GM19395 (cell line): ENCODE data around the gene CMC4.

Experiments used
- ATAC-seq: cut with Tn5 transposase; IDR thresholded peaks from one replicate; pipeline ENCODE4 v1.9.1; 2021; ENCODE audit warnings: mild to moderate bottlenecking, moderate library complexity; ENCODE audit not compliant: unreplicated experiment

The CMC4 gene, protein sequence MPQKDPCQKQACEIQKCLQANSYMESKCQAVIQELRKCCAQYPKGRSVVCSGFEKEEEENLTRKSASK

DNA sequence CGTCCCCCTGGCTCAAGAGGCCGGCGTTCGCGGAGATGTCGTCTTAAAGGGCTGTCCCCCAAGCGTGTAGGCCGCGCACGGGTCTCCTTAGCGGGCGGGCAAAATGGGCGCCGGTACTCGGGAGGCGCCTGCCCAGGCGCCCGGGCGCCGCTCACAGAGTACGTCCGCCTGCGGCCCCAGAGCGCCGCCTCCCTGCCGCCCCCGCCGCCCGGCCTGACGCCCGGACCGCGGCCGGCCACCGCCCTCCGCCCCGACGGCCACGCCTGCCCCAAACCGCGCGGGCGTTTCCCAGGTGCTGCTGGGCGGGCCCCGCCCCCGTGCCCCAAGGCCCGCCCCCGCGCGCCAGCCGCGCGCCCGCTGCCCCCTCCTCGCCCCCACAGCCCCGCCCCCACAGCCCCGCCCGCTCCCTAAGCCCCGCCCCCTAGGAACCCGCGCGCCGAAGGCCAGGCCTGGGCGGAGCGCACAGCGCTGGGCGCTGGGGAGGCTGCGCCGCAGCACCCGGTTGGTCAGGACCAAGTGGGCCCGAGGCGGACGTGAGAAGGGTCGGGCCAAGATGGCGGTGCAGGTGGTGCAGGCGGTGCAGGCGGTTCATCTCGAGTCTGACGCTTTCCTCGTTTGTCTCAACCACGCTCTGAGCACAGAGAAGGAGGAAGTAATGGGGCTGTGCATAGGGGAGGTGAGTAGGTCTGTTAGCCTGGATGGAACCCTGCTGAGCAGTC, at the start of gene CMC4, which contains the start of the genes BRCC3 and MTCP1:
TSS of gene CMC4 (minus strand) at position 162 of the 719 bp plus-strand sequence. CDS start 7,113 bp downstream, outside the sequence.
TSS of gene BRCC3 (plus strand) at position 534 of the 719 bp plus-strand sequence. CDS start at position 554, 20 bp downstream.
TSS of gene MTCP1 (minus strand) at position 162 of the 719 bp plus-strand sequence. CDS start 5,126 bp downstream, outside the sequence.
- peak; percentile 76 for ATAC-seq

DNA sequence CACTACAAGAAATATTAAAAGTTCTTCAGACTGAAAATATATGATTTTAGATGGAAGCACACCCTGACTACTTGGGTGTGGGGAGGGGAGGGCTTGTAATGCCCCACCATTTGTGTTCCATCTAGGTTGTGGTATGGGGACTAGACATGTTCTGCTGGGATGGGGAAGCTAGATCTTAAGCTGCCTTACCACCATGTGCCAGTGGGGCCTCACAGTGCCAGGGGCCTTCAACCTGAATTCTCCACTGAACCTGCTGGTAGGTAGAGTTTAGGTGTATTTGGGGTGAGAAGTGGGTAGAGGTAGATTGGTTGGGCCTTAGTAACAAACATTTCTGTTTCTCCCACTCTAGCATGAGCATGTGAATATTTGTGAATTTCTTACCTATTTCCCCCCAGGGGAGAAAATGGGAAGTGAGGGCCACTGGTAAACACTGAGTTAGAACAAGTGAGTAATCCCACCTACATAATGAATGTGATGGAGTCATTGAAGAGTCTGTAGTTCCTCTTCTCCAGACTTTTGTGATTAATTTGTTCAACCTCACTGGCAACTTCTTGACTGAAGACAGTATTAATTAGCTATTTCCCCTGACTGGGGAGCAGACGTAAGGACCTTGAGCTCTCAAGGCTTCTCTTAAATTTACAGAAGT, 44.4 kb upstream of the CMC4 start:
- no peak for ATAC-seq

DNA sequence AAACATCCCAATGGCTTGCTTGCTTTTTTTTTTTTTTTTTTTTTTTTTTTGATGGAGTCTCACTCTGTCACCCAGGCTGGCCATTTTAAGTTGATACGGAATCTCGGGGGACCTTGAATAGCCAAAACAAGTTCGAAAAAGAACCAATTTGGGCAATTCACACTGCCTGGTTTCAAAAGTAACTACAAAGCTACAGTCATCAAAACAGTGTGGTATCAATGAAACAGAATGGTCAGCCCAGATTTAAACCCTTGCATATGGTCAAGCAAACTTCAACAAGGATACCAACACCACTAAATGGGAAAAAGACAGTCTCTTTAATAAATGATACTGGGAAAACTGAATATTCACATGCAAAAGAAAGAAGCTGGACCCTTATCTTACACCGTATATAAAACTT, 42.2 kb upstream of the CMC4 start:
- no peak for ATAC-seq

DNA sequence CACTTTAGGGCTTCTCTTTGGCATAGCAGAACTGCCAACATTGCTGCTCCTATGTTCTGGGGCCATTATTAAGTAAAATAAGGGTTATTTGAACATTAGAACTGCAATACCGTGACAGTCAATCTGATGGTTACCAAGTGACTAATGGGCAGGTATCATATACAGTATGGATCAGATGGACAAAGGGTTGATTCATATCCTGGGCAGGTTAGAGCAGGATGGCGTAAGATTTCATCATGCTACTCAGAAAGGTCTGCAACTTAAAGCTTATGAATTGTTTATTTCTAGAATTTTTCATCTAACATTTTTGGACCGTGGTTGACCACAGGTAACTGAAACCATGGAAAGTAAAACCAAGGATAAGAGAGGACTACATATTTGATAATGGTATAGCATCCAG, 41.2 kb upstream of the CMC4 start:
- no peak for ATAC-seq

DNA sequence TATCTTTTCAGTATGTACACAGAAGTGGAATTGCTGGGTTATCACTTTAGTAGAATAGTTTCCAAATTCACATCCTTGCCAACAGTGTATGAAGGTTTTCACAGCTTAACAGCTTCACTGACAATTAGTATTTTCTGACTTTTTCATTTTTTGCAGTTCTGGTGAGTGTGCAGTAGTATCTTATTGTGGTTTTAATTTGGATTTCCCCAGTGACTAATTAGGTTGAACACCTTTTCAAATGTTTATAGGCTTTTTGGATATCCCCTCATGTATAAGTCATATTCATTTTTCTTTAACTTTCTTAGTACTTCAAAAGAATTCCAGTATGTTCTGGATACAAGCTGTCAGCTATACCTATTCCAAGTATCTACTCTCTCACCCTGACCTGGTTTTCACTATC, 37.5 kb upstream of the CMC4 start:
- ATAC-seq: no peak

DNA sequence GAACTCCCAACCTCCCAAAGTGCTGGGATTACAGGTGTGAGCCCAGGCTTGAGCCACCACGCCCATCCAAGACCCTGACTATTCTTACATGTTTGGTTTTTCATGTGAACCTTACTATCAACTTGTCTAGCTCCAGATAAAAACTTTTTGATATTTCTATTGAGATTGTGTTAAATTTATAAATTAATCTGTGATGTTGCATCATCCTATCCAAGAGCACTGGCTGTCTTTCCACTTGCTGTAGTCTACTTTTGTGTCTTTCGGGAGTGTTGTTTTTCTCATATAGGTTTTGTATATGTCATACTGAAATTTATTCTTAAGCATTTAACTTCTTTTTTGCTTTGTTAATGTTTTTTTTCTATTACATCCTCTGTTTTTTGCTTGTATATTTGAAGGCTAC, 35.0 kb upstream of the CMC4 start:
- no peak for ATAC-seq

DNA sequence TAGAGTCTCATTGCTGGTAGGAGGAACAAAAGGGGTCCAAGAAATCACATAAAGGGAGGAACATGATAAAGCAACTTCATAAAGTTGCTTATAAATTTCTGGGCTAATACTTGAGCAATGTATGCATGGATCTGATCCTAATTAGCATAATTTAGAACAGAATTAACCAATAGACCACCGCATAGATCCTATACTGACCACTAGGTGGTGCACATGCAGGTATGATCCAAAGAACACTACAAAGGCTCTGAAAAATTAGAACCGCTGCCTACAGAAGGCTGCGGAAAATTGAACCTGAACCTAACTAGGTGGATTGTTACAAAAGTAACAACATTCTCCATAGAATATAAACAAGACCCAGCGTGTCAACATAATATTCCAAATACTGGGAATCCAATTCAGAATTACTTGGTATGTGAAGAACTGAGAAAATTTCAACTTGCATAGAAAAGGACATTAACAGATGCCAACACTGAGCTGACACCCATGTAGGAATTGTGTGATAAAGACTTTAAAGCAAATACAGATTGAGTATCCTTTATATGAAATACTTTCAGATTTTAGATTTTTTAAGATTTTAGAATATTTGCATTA, 23.6 kb upstream of the CMC4 start:
- ATAC-seq: peak; percentile 67

DNA sequence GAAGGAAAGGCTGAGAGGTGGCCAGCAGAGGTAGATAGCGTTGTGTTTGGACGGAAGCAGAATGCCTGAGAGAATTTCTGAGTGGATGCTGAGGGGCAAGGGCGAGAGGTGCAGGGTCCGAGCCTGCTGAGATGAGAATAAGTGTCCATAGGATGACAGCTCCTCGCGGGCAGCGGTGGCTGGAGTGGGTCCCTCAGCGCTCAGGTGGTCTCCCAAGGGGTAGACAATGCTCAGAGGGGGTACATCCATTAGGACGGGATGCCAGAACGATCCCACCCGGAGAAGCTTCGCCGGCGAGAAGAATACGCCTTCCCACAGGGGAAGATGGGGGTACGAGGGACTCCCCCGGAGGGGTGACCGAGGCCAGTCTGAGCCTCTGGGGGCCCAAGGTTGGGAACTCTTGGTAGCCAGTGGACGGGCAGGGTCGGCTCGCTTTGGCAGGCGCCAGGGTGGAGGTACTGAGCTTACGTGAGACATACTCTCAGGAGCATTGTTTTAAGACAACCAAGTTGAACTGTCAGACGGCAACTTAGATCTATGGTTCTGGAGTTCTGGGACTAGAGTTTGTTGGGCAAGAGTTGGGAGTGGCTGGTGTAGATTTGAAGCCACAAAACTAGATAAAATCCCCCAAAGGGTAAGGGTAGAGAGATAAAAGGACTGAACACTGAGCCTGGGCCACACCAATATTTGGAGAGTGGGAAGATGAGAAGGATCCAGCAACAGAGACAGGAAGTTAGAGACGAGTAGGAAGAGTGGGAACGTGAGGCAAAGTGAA, 16.2 kb upstream of the CMC4 start:
- ATAC-seq: no peak

DNA sequence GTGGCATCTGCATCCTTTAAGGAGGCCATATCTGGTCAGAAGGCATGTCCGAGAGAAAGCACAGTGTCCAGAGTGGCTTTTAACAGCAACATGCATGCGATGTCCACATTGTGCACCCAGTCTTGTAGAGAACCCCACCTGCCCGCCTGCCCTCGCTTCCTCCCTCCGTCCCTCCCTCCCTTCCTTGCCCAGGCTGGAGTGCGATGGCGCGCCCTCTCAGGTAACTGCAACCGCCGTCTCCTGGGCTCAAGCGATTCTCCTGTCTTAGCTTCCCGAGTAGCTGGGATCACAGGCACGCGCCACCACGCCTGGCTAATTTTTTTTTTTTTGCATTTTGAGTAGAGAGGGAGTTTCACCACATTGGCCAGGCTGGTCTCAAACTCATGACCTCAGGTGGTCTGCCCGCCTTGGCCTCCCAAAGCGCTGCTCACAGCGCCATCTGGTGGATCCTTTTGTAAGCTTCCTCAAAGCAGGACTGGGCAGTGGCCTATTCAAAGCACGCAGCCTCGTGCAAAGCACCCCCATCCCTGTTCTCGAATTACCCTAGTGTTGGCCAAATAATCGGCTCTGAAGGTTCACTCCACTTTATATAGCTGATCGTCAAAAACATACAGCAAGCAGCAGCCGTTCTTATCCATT, 15.4 kb upstream of the CMC4 start:
- ATAC-seq: no peak

DNA sequence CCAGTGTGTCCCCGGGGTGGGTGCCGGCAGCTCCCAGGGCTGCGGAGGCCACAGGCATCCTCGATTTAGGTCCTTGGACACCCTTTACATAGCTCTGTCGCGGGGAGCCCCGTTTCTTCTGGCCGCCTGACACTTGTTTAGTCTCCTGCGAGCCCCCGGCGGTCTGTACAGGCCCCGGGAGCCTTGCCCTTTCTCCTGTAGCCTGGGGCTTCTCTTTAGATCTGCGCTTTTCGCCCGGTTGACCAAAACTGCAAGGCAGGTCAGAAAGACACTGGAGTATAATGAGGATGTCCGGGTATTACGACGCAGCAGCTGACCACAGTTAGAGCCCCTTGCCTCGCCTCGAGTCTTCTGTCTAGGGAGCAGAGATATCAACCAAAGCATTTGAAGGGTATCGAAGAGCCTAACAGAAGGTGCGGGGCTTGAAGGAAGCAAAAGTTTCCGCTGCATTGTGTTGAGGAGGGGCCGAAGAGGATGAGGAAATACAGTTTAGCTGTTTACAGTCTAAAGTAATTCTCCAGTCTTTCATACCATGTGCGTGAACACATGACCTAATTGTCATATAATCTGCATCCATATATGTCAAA, 851 bp upstream of the CMC4 start:
- ATAC-seq: peak; percentile 44

DNA sequence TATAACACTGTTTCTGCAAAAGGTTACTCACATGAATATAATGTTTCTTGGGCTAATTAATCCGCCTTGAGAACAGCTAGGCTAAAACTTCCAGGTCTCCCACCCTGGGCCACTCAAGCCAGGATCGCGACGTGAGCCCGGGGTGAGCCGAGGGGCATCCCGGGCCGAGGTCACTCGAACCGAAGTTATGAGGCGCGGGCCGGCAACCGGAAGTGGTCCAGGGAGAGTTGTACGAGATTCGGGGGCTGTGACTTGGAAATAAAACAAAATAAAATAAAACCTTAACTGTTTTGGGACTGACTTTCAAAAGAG, 317 bp downstream of the CMC4 start:
- ATAC-seq: peak; percentile 31

DNA sequence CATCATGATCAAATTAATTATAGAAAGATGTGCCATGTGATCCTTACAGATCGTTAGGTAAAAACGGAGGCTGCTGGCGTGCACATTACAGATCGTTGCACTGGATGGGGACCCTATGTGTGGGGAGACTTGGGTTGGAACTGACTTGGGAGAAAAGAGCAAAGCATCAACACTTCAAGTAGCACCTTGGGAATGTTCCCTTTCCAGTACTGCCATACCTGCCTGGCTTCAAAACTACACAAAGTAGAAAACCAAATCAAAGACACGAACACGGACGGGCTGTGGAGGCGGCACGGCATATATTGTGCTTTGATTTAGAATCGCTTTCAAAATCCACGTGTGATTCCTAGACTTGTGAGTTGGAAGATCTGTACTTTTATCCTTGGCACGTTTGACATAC, 898 bp downstream of the CMC4 start:
- ATAC-seq: no peak

DNA sequence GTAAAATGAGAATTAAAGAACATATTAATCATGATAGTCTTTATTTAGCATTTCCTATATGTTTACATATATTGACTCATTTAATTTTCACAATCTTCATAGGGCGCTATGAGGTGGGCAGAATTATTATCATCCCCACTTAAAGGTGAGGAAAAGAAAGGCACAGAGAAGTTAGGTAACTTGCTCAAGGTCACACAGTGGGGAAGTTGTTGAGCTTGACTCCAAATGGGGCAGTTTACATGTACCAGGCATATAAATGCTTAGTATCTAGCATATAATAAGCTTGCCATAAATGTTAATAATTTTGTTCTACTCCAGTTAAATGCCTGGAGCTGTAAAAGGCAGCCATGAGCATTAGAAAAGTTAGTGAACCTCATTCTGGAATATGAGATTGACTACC, 1.5 kb downstream of the CMC4 start:
- ATAC-seq: no peak

DNA sequence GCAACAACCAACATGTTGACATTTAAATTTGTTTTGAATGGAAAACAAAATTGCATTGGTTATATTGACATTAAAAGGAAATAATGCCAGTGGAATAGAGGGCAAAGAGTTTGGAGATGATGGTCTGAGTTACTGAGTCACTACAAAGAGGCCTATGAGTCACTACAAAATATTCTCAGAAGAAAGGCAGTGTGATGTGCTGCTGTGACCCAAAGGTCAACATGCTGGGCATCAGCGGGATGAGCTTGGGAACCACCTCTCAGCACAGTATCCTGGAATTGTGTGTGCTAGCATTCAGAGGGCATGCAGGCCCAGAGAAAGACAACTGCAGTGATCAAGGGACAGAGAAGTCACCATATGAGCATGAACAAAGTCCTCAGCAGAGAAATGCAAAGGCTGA, 2.8 kb downstream of the CMC4 start:
- ATAC-seq: no peak

DNA sequence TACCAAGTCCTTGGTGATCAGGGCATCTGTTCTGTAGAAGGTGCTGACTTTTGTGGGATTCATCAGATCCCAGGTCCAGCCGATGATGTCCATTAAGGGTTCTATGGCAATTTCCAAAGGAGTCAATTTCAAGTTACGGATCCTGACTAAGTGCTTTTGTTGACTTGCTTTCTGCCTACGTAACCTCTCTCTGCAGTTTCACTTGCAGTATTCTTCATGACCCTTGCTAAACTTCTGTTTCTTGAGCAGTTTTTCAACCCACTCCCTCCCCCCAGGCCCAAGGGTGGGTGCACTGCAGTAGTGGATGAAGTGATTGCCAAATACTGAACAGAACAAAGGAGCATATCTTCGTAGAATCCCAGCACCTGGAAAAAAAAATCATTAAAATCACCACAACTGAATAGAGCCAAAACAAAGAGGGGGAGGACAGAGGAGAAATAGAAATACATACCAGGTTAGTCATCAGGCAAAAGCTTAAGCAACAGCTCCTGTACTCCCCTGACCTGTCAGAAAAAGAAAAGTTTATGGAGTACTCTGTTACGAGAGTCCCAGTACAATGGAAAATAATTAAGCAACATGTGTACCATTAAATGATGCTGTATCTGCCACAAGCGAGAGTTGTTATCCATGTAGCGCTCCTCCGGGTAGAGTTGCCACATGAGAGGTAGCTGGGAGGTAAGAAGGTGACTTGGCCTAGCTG, 5.8 kb downstream of the CMC4 start:
- no peak for ATAC-seq

DNA sequence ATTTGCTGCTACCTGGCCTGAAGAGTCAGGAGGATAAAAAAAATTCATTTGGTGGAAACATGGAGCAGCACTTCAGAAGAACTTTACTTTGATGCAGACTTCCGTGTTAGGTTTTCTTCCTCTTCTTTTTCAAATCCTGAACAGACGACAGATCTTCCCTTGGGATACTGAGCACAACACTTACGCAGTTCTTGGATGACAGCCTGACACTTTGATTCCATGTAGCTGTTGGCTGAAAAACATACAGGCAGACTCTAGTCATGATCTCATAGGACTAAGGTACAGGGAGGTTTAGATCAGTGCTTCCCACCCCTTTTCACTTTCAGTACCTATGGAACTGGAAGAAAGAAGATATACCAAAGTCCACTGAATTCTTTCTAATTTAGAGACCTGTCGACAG, 9.2 kb downstream of the CMC4 start:
- ATAC-seq: no peak

DNA sequence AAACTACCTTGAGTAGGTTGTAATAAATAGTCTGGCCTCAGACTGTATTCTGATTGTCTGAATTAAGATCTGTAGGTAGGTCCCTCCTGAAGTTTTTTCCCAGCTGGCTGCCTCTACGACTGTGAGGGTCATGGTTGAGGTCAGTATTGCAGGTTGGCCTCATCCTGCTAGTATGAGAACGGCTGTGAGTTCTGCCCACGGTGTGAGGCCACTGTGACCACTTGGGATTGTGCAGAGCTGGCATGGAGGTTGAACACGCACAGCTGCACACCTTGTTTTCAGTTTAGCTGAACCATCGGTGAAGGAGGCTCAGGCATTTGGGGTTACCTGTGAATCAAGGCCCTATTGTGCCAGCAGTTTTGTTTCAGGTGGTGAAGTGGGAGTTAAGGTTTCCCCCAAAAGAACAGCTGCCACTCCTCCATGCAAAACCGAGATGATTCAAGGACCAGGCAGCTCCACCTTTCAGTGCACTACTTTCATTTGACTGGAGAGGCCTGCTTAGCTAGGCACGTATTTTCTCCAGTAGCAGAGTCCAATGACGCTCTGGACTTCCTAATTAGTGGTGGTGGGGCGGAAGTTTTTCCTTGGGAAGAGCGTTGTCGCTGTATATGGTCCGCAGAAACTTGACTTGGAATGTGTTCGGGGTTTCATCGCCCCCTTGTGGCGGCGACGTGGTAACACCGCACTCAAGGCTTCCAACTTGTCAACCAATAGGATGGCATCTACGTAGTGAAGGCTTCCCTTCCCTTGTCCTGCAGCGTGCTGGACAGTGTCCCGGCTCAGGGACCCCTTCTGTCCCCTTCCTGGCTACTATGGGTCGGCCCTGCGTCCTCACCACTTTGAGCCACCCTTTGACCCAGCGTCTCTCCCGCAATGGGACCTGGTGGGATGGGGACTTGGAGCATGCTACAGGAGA, 13.8 kb downstream of the CMC4 start:
- peak; percentile 88 for ATAC-seq

DNA sequence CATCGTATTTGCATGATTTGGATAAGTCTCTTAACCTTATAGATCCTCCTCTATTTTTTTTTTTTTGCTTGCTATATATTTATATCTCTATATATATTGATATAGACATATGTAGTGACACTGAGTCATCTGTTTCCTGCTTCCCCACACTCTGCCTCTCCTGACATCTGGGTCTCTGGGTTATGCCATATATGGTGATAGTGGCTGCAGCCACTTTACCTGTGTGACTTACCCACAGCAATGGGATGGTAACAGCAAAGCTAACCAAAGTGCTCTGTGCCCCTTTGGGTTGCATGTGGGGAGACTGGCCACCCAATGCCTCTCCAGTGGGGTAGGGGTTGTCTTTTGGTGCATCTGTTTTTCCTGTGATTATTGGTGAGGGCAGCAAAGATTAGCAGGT, 14.5 kb downstream of the CMC4 start:
- ATAC-seq: no peak

DNA sequence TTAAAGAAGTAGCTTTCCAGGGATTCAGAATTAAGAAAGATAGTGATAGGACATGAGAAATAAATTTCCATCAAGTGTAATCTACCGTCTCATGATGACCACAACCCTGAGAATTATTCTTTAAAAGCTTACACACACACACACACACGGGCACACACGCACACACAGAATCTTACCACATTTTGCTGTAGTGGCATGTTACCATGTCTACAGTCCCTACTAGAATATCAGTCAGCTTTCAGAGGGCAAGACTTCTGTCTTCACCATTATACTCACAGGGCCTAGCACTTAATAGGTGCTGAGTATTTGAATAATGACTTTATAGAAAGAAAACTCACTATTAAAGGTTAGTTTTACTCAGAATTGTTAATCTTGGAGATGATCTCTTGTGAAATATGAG, 15.4 kb downstream of the CMC4 start:
- no peak for ATAC-seq
